GM18507 (cell line): ENCODE results near the gene FMN2.
"Not testable (repeated sequence)": the region's sequence is repeated elsewhere in the genome, so short reads cannot be mapped to it uniquely, and the experiment has no call there.

ENCODE experiments used
- DNase-seq: peaks from one replicate; pipeline ENCODE4 v3.0.0; 2011; ENCODE audit warnings: low read depth; ENCODE audit not compliant: insufficient read length; ENCODE audit errors: extremely low spot score
- FAIRE-seq: peaks from 2 replicates; lab custom pipeline; 2011; peaks lifted over from hg19 to GRCh38; lab: Jason Lieb, UNC

The FMN2 gene

DNA sequence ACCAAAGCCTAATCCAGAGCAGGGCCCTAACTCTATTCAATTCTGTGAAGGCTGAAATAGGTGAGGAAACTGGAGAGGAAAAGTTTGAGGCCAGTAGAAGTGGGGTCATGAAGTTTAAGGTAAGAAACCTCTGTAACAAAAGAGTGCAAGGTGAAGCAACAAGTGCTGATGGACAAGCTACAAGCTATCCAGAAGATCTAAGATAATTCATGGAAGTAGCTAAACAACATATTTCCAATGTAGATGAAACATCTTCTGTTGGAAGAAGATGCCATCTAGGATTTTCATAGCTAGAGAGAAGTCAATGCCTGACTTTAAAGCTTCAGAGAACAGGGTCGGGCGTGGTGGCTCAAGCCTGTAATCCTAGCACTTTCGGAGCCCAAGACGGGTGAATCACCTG is 302.7 kb downstream of the FMN2 start:
- FAIRE-seq (no peak), DNase-seq (no peak)

DNA sequence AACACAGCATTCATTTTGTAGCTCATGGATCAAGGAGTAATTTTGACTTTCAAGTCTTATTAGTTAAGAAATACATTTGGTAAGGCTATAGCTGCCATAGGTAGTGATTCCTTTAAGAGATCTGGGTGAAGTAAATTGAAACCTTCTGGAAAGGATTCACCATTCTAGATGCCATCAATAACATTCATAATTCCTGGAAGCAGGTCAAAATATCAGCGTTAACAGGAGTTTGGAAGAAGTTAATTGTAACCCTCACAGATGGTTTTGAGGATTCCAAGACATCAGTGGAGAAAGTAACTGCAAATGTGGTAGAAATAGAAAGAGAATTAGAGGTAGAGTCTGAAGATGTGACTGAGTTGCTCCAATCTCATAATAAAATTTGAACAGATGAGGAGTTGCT is 303.7 kb downstream of the FMN2 start:
- DNase-seq (no peak), FAIRE-seq (no peak)

DNA sequence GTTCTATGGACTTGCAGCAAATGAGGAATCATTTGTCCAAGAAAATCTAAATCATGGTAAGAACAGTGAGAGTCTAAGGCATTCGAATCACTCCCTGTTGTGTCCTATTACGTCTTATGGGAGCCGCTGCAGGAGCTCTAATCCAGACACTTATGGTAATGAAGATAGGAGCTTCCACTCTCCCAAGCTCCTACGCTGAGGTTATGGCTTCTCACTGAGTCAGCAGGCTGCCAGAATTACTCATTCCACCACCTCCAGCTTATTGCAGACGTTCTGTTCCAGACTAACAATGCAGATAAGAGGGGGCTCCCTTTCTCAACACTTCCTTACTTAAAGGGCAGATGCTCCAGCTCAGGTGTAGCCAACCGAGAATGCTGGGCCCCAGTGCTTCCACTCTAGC is 307.7 kb downstream of the FMN2 start:
- FAIRE-seq (no peak), DNase-seq (no peak)

GRCh38 chr1:240401731-240402130 is 310.0 kb downstream of the FMN2 start:
- DNase-seq (no peak), FAIRE-seq (no peak)

DNA sequence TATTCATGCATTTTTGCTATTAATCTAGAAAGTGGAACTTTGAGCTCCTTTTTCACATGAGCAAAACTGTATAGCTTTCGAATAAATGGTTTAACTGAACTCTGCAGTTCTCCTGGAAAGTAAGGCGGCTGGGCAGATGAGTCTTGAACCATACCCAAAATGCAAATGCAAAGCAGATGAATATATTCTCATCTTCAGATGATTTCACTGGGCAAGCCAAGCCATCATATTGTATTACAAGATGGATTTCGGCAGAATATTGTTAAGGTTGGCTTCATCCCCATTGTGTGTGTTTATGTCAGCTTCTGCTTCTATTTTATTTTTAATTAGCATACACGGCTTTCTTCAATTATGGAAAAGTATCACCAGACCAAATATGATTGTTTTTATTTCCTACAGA is 310.6 kb downstream of the FMN2 start:
- DNase-seq (no peak), FAIRE-seq (no peak)

DNA sequence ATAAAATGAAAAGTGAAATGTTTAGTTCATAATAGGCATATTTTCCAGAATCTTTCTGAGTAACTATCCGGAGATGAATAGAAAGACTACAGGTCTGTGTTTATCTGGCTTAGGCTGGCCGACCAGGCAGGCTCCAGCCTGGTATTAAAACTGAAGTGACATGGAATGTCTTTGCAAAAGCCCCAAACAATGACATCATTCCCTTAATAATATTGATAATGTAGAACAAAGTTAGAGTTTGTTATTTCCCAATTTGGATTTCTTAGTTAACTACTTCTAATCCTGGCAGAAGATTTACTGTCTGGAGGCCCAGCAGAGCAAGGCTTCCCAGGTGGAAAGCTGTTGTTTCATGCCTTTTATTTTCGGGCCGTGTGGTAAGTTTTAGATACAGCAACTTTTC is 312.6 kb downstream of the FMN2 start:
- DNase-seq (no peak), FAIRE-seq (no peak)

DNA sequence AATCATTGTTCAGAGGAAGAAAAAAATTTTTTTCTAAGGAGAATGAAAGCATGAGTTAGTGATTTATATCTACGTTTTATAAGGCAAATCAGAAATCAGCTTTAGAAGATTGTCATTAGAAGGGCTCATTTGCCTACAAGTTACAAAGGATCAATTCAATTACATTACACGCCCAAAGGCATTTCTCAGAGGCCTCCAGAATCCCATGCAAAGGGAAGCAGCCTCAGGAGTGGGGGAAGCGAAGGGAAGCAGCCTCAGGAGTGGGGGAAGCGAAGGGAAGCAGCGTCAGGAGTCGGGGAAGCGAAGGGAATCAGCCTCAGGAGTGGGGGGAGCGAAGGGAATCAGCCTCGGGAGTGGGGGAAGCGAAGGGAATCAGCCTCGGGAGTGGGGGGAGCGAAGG is 314.1 kb downstream of the FMN2 start:
- DNase-seq (no peak), FAIRE-seq (no peak)

DNA sequence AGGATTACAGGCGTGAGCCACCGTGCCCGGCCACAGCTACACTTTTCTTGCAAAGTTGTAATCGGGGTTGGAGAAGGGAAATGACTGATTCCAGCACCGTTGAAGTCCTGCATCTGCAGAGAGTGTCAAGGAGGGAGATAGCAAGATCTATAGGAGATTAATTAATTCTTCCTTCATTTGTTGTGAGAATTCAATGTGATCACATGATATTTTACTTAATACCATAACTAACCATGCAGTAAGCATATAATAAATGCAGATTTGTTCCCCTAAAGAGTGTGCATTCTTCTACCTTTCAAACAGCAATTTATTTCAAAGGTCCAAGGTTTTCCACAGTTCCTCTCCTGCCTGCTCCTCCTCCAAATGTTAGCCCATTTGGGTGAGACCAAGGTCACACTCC is 315.7 kb downstream of the FMN2 start:
- DNase-seq (no peak), FAIRE-seq (no peak)

DNA sequence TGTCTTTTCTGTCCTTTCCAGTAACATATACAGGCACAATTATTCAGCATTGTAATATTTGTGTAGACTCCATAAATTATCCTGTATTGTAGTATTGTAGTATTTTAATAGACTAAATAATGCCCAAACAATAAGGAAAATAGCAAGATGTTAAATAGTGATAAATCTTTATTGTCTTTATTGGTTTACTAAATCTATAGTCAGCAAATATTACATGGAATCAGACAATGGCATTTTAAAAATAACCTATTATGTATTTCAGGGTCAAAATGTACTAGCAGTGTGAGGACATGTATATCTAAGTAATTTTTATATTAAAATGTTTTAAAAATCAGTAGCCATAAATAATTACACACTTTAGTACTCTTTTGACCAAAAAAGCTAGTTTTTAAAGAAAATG is 317.9 kb downstream of the FMN2 start:
- no peak for FAIRE-seq
- no peak for DNase-seq

GRCh38 chr1:240413732-240414131 is 322.0 kb downstream of the FMN2 start:
- FAIRE-seq: no peak
- no peak for DNase-seq

DNA sequence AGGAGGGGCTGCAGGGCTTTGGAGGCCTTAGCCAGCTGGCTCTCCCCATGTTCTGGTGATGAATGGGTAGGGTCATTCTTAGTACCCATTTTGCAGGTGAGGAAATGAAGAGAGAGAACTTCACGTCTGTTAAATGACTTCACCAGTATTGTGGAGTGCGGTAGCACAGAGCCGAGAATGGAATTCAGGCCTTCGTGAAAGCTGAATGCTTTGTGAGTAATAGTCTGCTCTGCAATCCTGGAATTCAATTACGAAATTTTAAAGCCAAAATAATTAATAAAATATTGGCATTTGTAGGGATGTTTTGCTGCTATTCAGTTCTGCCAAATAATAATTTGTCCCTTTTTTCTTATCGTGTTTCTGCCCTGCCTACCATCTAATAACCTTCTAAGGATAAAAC is 322.6 kb downstream of the FMN2 start:
- DNase-seq (no peak), FAIRE-seq (no peak)

- FAIRE-seq, DNase-seq: not testable (repeated sequence)
These were observed 323.3 kb downstream of the FMN2 start for GRCh38 chr1:240415011-240415410.

- DNase-seq (no peak), FAIRE-seq (no peak)
These were observed 323.8 kb downstream of the FMN2 start for GRCh38 chr1:240415532-240415931.

GRCh38 chr1:240417317-240417716 is 325.6 kb downstream of the FMN2 start:
- FAIRE-seq: no peak
- DNase-seq: no peak

DNA sequence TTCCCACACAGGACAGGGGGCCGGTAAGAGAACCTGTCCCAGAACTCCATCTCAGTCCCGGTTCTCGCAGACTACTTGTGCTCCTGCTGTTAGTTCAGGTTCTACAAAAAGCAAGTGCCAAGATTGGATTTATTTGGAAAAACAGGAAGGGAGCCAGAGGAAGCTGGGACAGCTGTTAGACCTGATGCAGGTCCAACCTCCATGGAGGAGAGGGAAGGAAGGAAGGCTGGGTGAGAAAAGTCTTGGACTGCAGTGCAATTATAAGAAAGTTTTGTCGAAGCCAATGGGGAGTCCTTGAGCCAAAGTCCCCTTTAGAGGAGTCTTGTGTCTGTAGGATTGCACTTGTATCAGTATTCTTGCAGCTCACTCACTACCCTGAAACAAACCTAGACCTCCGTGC is 329.1 kb downstream of the FMN2 start:
- no peak for DNase-seq
- FAIRE-seq: no peak

GRCh38 chr1:240423246-240423924 is 331.7 kb downstream of the FMN2 start:
- no peak for FAIRE-seq
- no peak for DNase-seq

- FAIRE-seq: no peak
- no peak for DNase-seq
These were observed 333.2 kb downstream of the FMN2 start for GRCh38 chr1:240424740-240425464.

DNA sequence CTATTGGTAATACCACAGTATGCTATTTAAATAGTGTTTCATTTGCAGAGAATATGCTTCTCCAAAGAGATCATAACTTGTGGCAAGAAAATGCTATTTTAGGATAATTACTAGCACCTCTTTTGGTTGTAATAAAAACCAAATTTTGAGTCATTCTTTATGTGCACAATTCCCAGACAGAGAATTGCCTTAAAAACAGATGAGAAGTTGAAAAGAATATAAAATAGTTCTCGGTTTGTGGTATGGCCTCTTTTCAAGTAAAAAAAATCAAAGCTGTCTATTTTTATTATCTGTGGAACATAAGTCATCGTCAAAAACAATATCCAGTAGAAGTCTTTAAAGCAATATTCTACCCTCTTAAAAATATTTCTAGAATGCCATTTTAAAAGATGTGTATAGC is 334.4 kb downstream of the FMN2 start:
- FAIRE-seq: no peak
- no peak for DNase-seq

DNA sequence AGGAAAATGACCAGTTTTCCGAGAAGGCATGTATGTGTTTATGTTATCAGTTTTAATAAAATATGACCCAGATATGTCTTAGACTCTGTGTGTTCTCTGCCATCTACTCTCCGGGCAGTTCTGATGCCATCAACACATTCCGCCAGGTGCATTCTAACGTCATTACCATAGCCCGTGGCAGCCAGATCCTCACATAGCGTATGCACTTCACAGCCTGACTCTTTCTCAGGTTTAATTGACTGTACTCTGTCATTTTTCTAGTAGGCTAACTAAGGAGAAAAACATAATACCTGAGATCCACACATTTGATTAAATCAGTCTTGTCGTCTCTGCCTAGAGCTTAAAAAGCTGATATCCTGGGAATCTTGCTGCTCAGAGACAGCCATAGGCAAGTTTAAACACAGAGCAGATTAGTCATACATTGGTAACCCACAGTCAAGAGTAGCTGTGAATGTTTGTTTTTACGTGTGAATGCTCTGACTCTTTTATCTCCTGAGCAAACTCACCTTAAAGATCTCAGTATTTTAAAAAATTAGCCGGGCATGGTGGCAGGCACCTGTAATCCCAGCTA is 344.4 kb downstream of the FMN2 start:
- DNase-seq (no peak), FAIRE-seq (no peak)

- FAIRE-seq: no peak
These were observed 350.0 kb downstream of the FMN2 start for GRCh38 chr1:240441669-240442068.

GRCh38 chr1:240445369-240445768 is 353.7 kb downstream of the FMN2 start:
- FAIRE-seq (no peak), DNase-seq (no peak)

More at GRCh38 chr1:240441669-240442068, 350.0 kb downstream of the FMN2 start:
- no peak for DNase-seq
